BE2C (cell line): ENCODE measurements around the gene OLFML3.

Source experiments
- DNase-seq: peaks from one replicate; pipeline ENCODE4 v3.0.0-alpha.2; 2020
- H3K27me3 ChIP-seq: fragments of 250-450 bp; sonication (Bioruptor Pico); 2 replicates; pipeline ENCODE4 v1.5.1; 2020; ENCODE audit warnings: mild to moderate bottlenecking
- H3K36me3 ChIP-seq: fragments of 250-450 bp; sonication (Bioruptor Pico); 2 replicates; pipeline ENCODE4 v1.5.1; 2020; ENCODE audit warnings: mild to moderate bottlenecking
- H3K4me1 ChIP-seq: fragments of 250-450 bp; sonication (Bioruptor Pico); 2 replicates; pipeline ENCODE4 v1.5.1; 2020
- H3K4me3 ChIP-seq: 2 replicates; pipeline ENCODE4 v1.5.1; 2011; ENCODE audit warnings: low read depth, low read length
- H3K9me3 ChIP-seq: fragments of 250-450 bp; sonication (Bioruptor Pico); 2 replicates; pipeline ENCODE4 v1.5.1; 2020
- CTCF ChIP-seq: IDR thresholded peaks from 2 replicates; pipeline ENCODE4 v1.5.1; 2012; ENCODE audit warnings: mild to moderate bottlenecking, low read depth, low read length

The OLFML3 gene

GRCh38 chr1:114021665-114022099, 42.4 kb downstream of the OLFML3 start:
- no peak for DNase-seq
- Histone ChIP-seq H3K36me3 (no peaks in the 10 kb centered on the region), H3K9me3 (no peaks in the 10 kb centered on the region), H3K27me3 (no peaks in the 10 kb centered on the region), H3K4me1 (peaks cover 7% of the 10 kb centered on the region), H3K4me3 (no peak overlapping the region)
- TF ChIP-seq CTCF = no peak

GRCh38 chr1:114022877-114023276, 43.6 kb downstream of the OLFML3 start:
- no peak for DNase-seq
- no peaks in the 10 kb centered on the region for H3K36me3 ChIP-seq
- peaks cover 7% of the 10 kb centered on the region for H3K4me1 ChIP-seq
- no peak overlapping the region for H3K4me3 ChIP-seq
- H3K9me3 ChIP-seq = no peaks in the 10 kb centered on the region
- no peak for TF ChIP-seq CTCF
- no peaks in the 10 kb centered on the region for H3K27me3 ChIP-seq

- H3K27me3 ChIP-seq = no peaks in the 10 kb centered on the region
- TF ChIP-seq CTCF = no peak
- H3K36me3 ChIP-seq = no peaks in the 10 kb centered on the region
- no peak overlapping the region for H3K4me3 ChIP-seq
- peaks cover 7% of the 10 kb centered on the region for H3K4me1 ChIP-seq
- DNase-seq = peak; percentile 63
- H3K9me3 ChIP-seq = no peaks in the 10 kb centered on the region
These were observed 44.1 kb downstream of the OLFML3 start for GRCh38 chr1:114023377-114023776.

- Histone ChIP-seq H3K27me3 (no peaks in the 10 kb centered on the region), H3K36me3 (no peaks in the 10 kb centered on the region), H3K4me3 (no peak overlapping the region), H3K4me1 (peaks cover 7% of the 10 kb centered on the region), H3K9me3 (no peaks in the 10 kb centered on the region)
- no peak for TF ChIP-seq CTCF
- DNase-seq = no peak
These were observed 44.8 kb downstream of the OLFML3 start for GRCh38 chr1:114024049-114024448.

GRCh38 chr1:114025609-114026401, 46.5 kb downstream of the OLFML3 start:
- Histone ChIP-seq H3K4me3 (no peak overlapping the region), H3K4me1 (peaks cover 7% of the 10 kb centered on the region), H3K36me3 (no peaks in the 10 kb centered on the region), H3K9me3 (no peaks in the 10 kb centered on the region), H3K27me3 (no peaks in the 10 kb centered on the region)
- DNase-seq = no peak
- no peak for TF ChIP-seq CTCF

- Histone ChIP-seq H3K4me3 (no peak overlapping the region), H3K4me1 (peaks cover 7% of the 10 kb centered on the region), H3K9me3 (no peaks in the 10 kb centered on the region), H3K36me3 (no peaks in the 10 kb centered on the region), H3K27me3 (no peaks in the 10 kb centered on the region)
- no peak for DNase-seq
- TF ChIP-seq CTCF = no peak
These were observed 47.5 kb downstream of the OLFML3 start for GRCh38 chr1:114026797-114027196.
